A673 (cell line): Measurements from ENCODE around the gene DCLK2. TPM values are rescaled to one million over a fixed set of nuclear protein-coding genes. Genes with fewer than 3 reads are reported as not detected.

ENCODE experiments used
- BruUV-seq: library from RNA; stranded (reverse); fragments of 400-500 nt; replicated peaks from 2 replicates; lab custom pipeline; 2021; lab: Mats Ljungman, UMichigan
- CTCF ChIA-PET: fragments of 300-600 bp; sonication (Branson Sonifier 250); formaldehyde crosslinking; loops from one replicate; lab custom pipeline; 2022; ENCODE audit warnings: antibody characterized with exemption; lab: Charles Lee
- POLR2A ChIA-PET: fragments of 300-600 bp; sonication (Branson Sonifier 250); formaldehyde crosslinking; loops from one replicate; lab custom pipeline; 2022; ENCODE audit warnings: antibody characterized with exemption; ENCODE audit not compliant: low non-redundant PET; lab: Charles Lee
- DNase-seq: peaks from one replicate; pipeline ENCODE4 v3.0.0-alpha.2; 2015; ENCODE audit warnings: low spot score
- H3K27ac ChIP-seq: fragments of 200-600 bp; sonication (generic); 2 replicates; pipeline ENCODE4 v1.5.1; 2016; ENCODE audit warnings: mixed run types, low read depth, mild to moderate bottlenecking, mixed read lengths, antibody characterized with exemption, low read length; ENCODE audit not compliant: poor library complexity, severe bottlenecking
- H3K27me3 ChIP-seq: fragments of 200-600 bp; sonication (generic); replicated peaks from 2 replicates; pipeline ENCODE4 v1.6.1; 2017; ENCODE audit warnings: mixed run types, low read depth, mild to moderate bottlenecking, mixed read lengths, antibody characterized with exemption, low read length; ENCODE audit not compliant: insufficient read depth, poor library complexity
- H3K36me3 ChIP-seq: fragments of 200-600 bp; sonication (generic); 2 replicates; pipeline ENCODE4 v1.6.1; 2016; ENCODE audit warnings: mixed run types, mild to moderate bottlenecking, mixed read lengths, antibody characterized with exemption, low read length; ENCODE audit not compliant: insufficient read depth, poor library complexity, severe bottlenecking
- H3K4me1 ChIP-seq: fragments of 200-600 bp; sonication (generic); 2 replicates; pipeline ENCODE4 v1.6.1; 2017; ENCODE audit warnings: mixed run types, mild to moderate bottlenecking, mixed read lengths, antibody characterized with exemption, low read length; ENCODE audit not compliant: insufficient read depth, poor library complexity, severe bottlenecking
- H3K4me3 ChIP-seq: fragments of 200-600 bp; sonication (generic); 2 replicates; pipeline ENCODE4 v1.5.1; 2016; ENCODE audit warnings: low read depth, mixed run types, mild to moderate bottlenecking, mixed read lengths, low read length; ENCODE audit not compliant: poor library complexity, severe bottlenecking
- H3K9me3 ChIP-seq: fragments of 200-600 bp; sonication (generic); 2 replicates; pipeline ENCODE4 v1.6.1; 2016; ENCODE audit warnings: mixed run types, low read depth, mild to moderate bottlenecking, mixed read lengths, antibody characterized with exemption, low read length; ENCODE audit not compliant: poor library complexity, severe bottlenecking
- EZH2 ChIP-seq: fragments of 200-600 bp; sonication (generic); IDR thresholded peaks from 2 replicates; pipeline ENCODE4 v1.6.1; 2017; ENCODE audit warnings: borderline replicate concordance, low read depth, mild to moderate bottlenecking, mixed read lengths, antibody characterized with exemption, low read length; ENCODE audit not compliant: poor library complexity, severe bottlenecking
- intact Hi-C: fragments of 100-400 bp; cut with micrococcal nuclease; formaldehyde crosslinking; loops from one replicate; pipeline ENCODE4 v1.10.0; 2022; ENCODE audit not compliant: unreplicated experiment
- total RNA-seq: library from RNA; stranded (reverse); gene quantifications from 2 replicates; pipeline ENCODE4 v1.2.3, GENCODE V29; 2021
- TF ChIP-seq, protein P1 (sequence below): fragments of 300-800, 200-600 bp; sonication (generic); conservative IDR thresholded peaks from 2 replicates; pipeline ENCODE4 v1.5.1; 2017; ENCODE audit warnings: low read depth, mild to moderate bottlenecking, antibody characterized with exemption, low read length, moderate library complexity, mixed read lengths

DCLK2 gene
- total RNA-seq, 1 experiment from 2014 or later = 4.9 TPM

- POLR2A ChIA-PET = no interaction called here
- H3K27me3 ChIP-seq = no peaks in the 10 kb centered on the region
- CTCF ChIA-PET = no interaction called here
- intact Hi-C loops = no loop called here
- no peak overlapping the region for H3K4me3 ChIP-seq
- H3K36me3 ChIP-seq = no peaks in the 10 kb centered on the region
- no peaks in the 10 kb centered on the region for H3K4me1 ChIP-seq
- no peak for DNase-seq
- TF ChIP-seq EZH2 = no peak
- TF ChIP-seq, protein P1, sequence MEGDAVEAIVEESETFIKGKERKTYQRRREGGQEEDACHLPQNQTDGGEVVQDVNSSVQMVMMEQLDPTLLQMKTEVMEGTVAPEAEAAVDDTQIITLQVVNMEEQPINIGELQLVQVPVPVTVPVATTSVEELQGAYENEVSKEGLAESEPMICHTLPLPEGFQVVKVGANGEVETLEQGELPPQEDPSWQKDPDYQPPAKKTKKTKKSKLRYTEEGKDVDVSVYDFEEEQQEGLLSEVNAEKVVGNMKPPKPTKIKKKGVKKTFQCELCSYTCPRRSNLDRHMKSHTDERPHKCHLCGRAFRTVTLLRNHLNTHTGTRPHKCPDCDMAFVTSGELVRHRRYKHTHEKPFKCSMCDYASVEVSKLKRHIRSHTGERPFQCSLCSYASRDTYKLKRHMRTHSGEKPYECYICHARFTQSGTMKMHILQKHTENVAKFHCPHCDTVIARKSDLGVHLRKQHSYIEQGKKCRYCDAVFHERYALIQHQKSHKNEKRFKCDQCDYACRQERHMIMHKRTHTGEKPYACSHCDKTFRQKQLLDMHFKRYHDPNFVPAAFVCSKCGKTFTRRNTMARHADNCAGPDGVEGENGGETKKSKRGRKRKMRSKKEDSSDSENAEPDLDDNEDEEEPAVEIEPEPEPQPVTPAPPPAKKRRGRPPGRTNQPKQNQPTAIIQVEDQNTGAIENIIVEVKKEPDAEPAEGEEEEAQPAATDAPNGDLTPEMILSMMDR = no peak
- no TSS peak for BruUV-seq
- no peak overlapping the region for H3K27ac ChIP-seq
- H3K9me3 ChIP-seq = no peaks in the 10 kb centered on the region
Observed at GRCh38 chr4:150065740-150066139, 12.5 kb upstream of the DCLK2 start.

- BruUV-seq = no TSS peak
- no peaks in the 10 kb centered on the region for H3K27me3 ChIP-seq
- intact Hi-C loops = no loop called here
- ChIA-PET CTCF (no interaction called here), POLR2A (no interaction called here)
- H3K4me1 ChIP-seq = no peaks in the 10 kb centered on the region
- no peak for DNase-seq
- no peak overlapping the region for H3K27ac ChIP-seq
- no peak overlapping the region for H3K4me3 ChIP-seq
- H3K9me3 ChIP-seq = no peaks in the 10 kb centered on the region
- H3K36me3 ChIP-seq = no peaks in the 10 kb centered on the region
- TF ChIP-seq, protein P1 = no peak
- TF ChIP-seq EZH2 = no peak
Observed at GRCh38 chr4:150067859-150068258, 10.4 kb upstream of the DCLK2 start.

DNA sequence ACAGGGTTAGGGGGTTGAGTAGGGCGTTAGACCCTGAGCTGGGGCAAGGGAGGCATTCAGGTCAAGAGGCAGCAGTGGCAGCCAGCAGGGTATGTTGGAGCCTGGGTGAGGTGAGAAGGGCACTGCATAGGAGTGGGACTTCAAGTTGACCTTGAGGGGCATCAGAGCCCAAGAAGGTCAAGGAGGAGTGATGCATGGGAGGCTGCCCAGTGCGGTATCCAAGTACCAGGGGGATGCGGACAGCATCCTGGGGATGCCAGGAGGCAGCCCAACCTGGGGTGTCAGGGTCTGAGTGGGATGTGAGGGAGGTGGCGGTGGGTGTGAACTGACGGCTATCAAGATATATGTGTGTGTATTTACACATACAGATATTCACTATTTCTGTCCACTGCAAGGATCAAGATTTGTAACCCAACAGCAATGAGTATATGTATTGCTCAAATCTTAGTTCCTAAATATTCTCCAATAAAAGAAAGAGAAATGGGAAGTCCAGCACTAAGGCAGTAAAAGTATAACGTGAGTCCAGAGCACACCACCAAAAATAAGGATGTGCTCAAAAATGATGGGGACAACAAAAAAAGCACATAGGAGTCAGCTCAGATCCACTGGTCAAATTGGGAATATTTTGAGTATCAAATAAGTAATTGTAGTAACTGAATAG, 9.8 kb upstream of the DCLK2 start:
- Histone ChIP-seq H3K4me1 (no peaks in the 10 kb centered on the region), H3K36me3 (no peaks in the 10 kb centered on the region), H3K27me3 (no peaks in the 10 kb centered on the region), H3K27ac (no peak overlapping the region), H3K4me3 (no peak overlapping the region), H3K9me3 (no peaks in the 10 kb centered on the region)
- DNase-seq = no peak
- intact Hi-C loops = no loop called here
- CTCF ChIA-PET = no interaction called here
- POLR2A ChIA-PET = no interaction called here
- no TSS peak for BruUV-seq
- no peak for TF ChIP-seq EZH2
- TF ChIP-seq, protein P1 = no peak
